Colonic mucosa (tissue), 4 donors: ENCODE data around the gene PBX1. TPM values are rescaled to one million over a fixed set of nuclear protein-coding genes. Genes with fewer than 3 reads are reported as not detected.

Experiments
- DNase-seq: peaks from one replicate; pipeline ENCODE4 v3.0.0-alpha.2; 2020
- H3K27ac ChIP-seq: fragments of 200-600 bp; one replicate; pipeline ENCODE4 v1.8.0; 2021
- H3K27me3 ChIP-seq: fragments of 200-600 bp; one replicate; pipeline ENCODE4 v1.8.0; 2021
- H3K36me3 ChIP-seq: fragments of 200-600 bp; one replicate; pipeline ENCODE4 v1.8.0; 2021
- H3K4me1 ChIP-seq: fragments of 200-600 bp; one replicate; pipeline ENCODE4 v1.8.0; 2021; ENCODE audit warnings: mild to moderate bottlenecking
- H3K4me3 ChIP-seq: fragments of 200-600 bp; one replicate; pipeline ENCODE4 v1.8.0; 2021
- H3K9ac ChIP-seq, 2 donors: one replicate each; pipeline ENCODE4 v1.7.0; 2013; ENCODE audit warnings: control low read depth in 2 of 2, low read depth in 2 of 2, low read length in 2 of 2
- H3K9me3 ChIP-seq: fragments of 200-600 bp; one replicate; pipeline ENCODE4 v1.8.0; 2021
- CTCF ChIP-seq: fragments of 200-600 bp; IDR thresholded peaks from one replicate; pipeline ENCODE4 v1.8.0; 2022; ENCODE audit warnings: antibody characterized with exemption, mild to moderate bottlenecking
- intact Hi-C: fragments of 100-400 bp; cut with DNase I; formaldehyde crosslinking; loops from one replicate; pipeline ENCODE4 v1.14.1; 2022
- total RNA-seq, 2 donors: library from RNA; stranded (reverse); fragmentation: NEBNext Ultra II Directional in 1 of 2; extraction: Animal tissue kit (Norgen Biotek cat#: 25700) in 1 of 2; gene quantifications; one replicate each; pipeline ENCODE4 v1.2.1, GENCODE V29; 2021
- donor health status: healthy.
- donor health status: DM: no; HTN: no; CAD: no.
- donor health status: DM: no; HTN: no; CAD: no.

Gene PBX1
- total RNA-seq, 2 donors from 2014 or later = 27.2 to 53.7 TPM

GRCh38 chr1:164745736-164746135 lies 186.8 kb downstream of the PBX1 start:
- H3K36me3 ChIP-seq = no peaks in the 10 kb centered on the region

GRCh38 chr1:164746632-164747031 lies 187.6 kb downstream of the PBX1 start:
- DNase-seq = no peak
- no peaks in the 10 kb centered on the region for H3K4me1 ChIP-seq
- H3K9me3 ChIP-seq = no peaks in the 10 kb centered on the region
- no peak overlapping the region for H3K27ac ChIP-seq
- intact Hi-C loops = no loop called here
- H3K36me3 ChIP-seq = no peaks in the 10 kb centered on the region
- no peaks in the 10 kb centered on the region for H3K27me3 ChIP-seq
- TF ChIP-seq CTCF = no peak
- H3K4me3 ChIP-seq = no peak overlapping the region
- H3K9ac ChIP-seq = no peak overlapping the region

More at GRCh38 chr1:164745736-164746135, 186.8 kb downstream of the PBX1 start:
- no peaks in the 10 kb centered on the region for H3K4me1 ChIP-seq
- no peaks in the 10 kb centered on the region for H3K9me3 ChIP-seq
- no peak overlapping the region for H3K27ac ChIP-seq
- no peak for DNase-seq
- TF ChIP-seq CTCF = no peak
- no peak overlapping the region for H3K9ac ChIP-seq
- no peaks in the 10 kb centered on the region for H3K27me3 ChIP-seq
- intact Hi-C loops = no loop called here
- H3K4me3 ChIP-seq = no peak overlapping the region

GRCh38 chr1:164748253-164748899 lies 189.4 kb downstream of the PBX1 start:
- H3K27ac ChIP-seq = peak overlapping the region; percentile 42
- H3K4me1 ChIP-seq = no peaks in the 10 kb centered on the region
- H3K27me3 ChIP-seq = no peaks in the 10 kb centered on the region
- no peak for DNase-seq
- no peak for TF ChIP-seq CTCF
- no peaks in the 10 kb centered on the region for H3K36me3 ChIP-seq
- no peak overlapping the region for H3K9ac ChIP-seq
- intact Hi-C loops = no loop called here
- H3K9me3 ChIP-seq = no peaks in the 10 kb centered on the region
- H3K4me3 ChIP-seq = no peak overlapping the region

GRCh38 chr1:164753521-164754077 lies 194.6 kb downstream of the PBX1 start:
- H3K27ac ChIP-seq = no peak overlapping the region
- intact Hi-C loops = no loop called here
- no peak for DNase-seq
- no peaks in the 10 kb centered on the region for H3K36me3 ChIP-seq
- H3K4me1 ChIP-seq = no peaks in the 10 kb centered on the region
- no peaks in the 10 kb centered on the region for H3K27me3 ChIP-seq
- H3K4me3 ChIP-seq = no peak overlapping the region
- H3K9ac ChIP-seq = no peak overlapping the region
- no peaks in the 10 kb centered on the region for H3K9me3 ChIP-seq
- TF ChIP-seq CTCF = no peak

GRCh38 chr1:164754088-164754600 lies 195.2 kb downstream of the PBX1 start:
- Histone ChIP-seq H3K9ac (no peak overlapping the region), H3K27ac (no peak overlapping the region), H3K27me3 (no peaks in the 10 kb centered on the region), H3K9me3 (no peaks in the 10 kb centered on the region), H3K4me3 (no peak overlapping the region), H3K36me3 (no peaks in the 10 kb centered on the region), H3K4me1 (no peaks in the 10 kb centered on the region)
- no peak for TF ChIP-seq CTCF
- intact Hi-C loops = no loop called here
- no peak for DNase-seq
